Measurements from ENCODE around the gene CLMN.

CLMN gene

DNA sequence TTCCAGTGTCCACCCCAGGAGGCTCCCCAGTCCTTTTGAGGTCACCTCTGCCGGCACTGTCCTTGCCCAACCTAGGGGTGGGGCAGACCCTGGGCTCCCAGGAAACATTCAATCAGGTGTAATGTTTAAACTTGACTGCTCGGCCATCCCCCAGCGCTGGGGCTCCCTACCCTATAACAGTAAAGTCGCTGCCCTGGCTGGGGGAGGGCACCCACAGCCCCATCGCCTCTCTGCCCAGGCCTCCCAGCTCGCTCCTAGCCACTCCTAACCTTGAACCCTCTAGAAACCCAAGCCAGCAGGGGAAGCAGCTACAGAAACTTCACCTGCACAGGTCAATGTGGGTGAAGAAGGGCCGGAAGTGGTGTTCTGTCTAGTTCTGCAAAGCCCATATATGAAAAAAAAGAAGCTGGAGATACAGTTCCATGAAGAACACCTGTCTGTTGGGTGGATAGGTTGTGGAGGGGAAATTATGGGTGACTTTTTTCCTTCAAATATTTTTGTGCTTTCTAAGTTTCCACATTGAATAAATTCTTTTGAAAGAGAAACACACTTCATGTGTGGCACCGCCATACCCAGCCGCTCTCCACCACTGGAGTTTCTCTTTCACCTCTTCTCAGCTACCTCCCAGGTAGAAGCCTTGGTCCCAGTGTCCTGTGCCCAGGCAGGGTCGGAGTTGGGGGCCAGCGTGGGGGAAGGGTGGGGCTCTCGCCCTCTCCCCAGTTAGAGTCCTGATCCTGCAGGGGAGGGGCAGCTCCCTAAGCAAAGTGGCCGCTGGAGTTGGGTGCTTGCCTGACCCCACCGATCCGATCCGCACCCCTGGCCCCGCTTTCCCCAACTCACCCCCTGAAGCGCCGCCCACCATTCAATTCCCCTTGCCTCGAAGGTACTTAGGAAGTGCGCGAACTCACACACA, 1.1 kb downstream of the CLMN start:
- no peak for DNase-seq

DNA sequence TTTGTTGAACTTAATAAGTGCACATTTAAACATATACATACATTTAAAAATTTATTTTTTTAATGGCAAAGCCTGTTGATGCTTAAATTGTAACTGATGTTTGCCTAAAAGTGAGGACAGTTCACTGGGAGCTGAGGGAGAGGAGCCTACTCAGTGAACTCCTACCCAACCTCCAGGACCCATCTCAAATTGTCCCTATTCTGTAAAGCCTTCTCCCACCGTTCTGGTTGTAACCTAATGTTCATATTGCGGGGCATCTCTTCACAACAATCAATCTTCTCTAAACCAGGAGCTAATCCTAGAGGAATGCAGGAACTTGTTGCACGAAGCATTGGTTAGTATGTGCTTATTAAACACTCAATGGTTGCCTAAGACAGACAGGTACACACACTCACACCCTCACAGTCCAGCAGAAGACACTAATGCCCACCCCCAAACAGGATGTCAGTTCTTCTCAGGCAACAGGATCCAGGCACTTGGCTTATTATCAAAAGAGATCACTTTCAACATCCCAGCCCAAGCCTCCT, 1.8 kb downstream of the CLMN start:
- DNase-seq = no peak

DNA sequence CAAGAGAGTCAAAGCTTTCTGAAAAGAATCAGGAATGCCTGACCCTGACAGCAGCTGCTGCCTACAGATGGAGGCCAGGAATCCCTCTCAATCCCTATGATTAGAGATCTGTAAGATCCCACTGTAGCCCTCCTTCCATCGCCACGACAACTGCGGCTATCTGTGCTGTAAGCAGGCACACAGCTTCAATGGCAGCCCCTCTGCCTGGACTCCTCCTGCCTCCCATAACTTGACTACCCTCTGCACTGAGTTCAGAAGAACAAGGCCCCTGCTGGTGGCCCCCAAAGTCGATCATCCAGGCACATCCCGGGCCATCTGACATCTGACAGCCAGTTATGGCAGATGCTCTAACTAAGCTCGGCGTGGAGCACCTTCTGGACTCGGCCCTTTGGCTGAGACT, 2.9 kb downstream of the CLMN start:
- no peak for DNase-seq

DNA sequence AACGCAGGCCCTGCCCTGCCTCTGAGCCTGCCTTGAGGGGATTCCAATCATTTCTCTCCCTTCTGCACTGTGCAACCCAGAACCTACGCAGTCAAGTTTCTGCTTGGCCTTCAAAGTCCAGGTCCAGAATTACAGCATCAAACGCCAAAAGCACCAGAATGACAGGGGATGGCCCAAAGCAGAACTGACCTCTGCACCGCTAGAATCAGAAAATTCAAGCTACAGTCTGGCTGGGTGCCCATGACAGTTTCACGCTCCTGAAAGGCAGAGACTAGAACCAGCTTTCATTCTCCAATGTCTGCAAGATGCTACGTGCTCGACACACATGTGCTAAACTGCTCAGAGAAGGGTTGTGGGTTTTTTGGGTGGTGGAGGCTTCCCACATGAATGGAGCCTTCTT, 4.1 kb downstream of the CLMN start:
- no peak for DNase-seq

DNA sequence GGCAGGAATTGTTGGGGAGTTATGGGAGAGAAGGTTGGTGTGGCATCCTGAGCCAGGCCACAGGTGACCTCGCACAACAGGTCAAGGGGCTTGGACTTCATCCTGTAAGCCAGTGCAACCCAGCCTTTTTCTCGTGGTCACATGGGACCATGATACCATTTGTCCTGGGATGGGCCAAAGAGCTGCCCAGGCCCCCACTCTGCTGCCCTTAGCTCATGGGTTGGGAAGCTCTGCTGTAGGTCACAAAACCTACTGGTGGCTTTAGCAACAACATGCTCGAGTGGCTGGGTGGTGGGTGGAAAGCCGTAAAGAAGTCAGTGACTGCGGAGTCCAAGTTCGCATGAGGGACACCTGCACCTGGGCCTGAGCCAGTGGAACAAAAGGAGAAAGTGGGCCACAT, 4.6 kb downstream of the CLMN start:
- DNase-seq = no peak

DNA sequence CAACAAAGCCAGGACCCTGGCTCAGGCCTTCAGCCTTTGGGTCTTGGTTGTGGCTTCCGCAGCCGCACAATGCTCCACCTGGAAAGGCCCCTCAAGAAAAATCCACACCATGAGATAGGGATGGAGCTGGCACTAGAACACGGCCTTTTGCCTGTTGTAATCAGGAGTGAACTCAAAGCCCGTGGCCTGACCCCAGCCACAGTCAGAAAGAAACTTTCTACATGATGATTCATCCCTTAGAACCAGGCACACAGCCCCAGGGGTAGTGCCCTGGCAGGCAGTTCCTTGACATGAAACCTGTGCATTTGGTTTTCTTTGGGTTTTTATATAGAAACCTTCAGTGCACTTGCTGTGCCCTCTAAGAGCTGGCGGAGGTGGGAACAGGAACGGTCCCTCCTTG, 5.1 kb downstream of the CLMN start:
- no peak for DNase-seq

DNA sequence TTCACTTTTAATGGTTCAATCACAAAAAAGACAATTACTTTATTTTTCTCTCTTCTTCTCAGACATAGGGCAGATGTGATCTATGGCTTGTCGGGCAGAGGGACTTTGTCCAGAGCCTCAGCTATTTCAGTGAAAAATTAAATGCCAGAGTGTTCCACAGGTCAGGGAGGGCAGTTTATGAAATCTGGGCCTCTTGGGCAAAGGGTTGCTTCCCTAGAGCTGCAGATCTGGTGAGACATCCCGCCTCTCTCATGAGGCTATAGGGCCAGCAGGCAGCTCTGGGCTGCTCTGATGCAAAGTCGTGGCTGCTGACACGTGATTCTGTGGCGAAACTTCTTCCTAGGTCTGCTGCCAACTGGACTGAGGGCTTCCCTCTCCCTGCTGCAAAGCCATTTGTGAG, 6.0 kb downstream of the CLMN start:
- no peak for DNase-seq

DNA sequence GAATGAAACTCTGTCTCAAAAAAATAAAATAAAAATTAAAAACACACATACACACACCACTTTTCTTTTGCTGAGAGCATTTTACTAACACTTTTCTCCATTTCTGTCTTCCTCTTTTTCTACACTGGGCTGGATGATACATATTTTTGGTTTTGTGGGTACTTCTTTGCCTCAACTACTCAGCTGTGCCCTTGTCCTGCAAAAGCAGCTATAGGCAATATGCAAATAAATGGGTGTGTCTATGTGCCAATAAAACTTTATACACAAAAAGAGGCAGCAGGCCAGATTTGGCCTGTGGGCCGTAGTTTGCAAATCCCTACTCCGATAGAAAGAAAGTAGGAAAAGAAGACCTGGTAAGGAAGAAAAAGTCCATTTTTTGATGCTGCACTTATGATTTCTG, 6.5 kb downstream of the CLMN start:
- DNase-seq = no peak

DNA sequence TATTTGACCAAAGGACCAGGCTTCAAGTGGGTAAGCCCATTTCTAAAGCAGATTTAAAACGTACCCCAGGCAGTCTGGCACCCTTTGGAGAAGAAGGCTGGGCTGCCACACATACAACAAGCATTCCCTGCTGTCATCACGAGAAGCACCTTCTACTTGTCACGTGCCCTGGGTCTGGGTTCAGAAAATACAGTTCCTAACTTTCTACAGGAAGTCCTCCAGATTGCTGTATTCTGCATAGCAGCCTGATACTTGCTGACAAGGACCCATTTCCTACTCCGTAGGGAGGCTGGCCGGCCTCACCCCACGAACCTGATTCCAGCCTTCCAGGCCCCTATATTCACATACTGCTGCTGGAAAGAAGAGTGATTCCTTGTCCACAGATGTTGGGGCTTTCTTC, 7.4 kb downstream of the CLMN start:
- no peak for DNase-seq

DNA sequence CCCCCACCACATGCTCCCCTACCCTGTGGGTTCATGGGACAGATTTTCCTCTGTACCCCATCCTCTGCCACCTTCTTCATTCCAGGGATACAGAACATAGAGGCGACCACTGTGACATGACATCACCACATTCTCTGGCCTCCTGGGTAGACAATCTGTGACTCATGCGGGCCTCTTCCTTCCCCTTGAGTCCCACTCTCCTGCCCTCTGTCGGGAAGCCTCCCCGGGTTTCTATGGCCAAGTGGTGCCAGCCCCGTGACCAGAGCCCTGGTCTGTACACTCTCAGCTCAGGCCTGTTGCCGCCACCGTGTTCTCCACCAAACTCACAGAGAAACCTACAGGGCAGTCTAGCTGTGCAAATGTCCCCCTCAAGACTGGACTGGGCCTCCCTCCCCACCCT, 8.0 kb downstream of the CLMN start:
- no peak for DNase-seq

DNA sequence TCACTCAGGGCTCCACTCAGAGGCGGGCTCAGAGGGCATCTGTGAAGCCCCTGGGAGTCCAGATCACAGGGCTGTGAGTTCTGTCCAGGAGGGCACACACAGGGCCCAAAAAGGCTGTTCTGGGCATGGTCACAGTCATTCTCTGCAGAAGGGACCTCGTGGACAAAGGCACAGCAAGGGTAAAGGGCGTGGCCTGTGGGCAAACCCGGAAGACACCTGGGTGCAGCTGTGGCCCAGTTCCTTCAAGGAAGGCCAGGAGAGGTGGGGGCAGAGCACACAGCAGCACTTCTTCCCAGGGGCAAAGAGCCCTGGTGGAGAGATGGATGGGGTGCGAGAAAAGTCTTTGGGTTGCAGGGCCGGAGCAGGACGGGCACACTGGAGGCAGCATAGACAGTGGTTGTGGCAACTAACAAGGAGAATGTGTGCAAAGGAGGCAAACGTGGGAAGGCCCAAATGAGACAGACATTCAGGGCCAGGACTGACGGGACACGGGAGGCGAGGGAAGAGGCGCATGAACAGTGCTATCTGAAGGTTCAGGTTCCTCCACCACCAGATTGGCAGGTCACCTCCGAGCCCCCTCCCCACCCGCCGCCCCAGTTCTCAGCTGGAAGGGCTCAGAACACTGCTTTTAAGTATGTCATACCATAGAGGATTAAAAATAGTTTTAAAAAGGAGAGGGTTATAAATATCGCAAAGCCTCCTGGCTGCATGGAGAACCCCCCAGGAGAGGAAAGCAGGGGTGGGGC, 8.9 kb downstream of the CLMN start:
- DNase-seq = no peak

DNA sequence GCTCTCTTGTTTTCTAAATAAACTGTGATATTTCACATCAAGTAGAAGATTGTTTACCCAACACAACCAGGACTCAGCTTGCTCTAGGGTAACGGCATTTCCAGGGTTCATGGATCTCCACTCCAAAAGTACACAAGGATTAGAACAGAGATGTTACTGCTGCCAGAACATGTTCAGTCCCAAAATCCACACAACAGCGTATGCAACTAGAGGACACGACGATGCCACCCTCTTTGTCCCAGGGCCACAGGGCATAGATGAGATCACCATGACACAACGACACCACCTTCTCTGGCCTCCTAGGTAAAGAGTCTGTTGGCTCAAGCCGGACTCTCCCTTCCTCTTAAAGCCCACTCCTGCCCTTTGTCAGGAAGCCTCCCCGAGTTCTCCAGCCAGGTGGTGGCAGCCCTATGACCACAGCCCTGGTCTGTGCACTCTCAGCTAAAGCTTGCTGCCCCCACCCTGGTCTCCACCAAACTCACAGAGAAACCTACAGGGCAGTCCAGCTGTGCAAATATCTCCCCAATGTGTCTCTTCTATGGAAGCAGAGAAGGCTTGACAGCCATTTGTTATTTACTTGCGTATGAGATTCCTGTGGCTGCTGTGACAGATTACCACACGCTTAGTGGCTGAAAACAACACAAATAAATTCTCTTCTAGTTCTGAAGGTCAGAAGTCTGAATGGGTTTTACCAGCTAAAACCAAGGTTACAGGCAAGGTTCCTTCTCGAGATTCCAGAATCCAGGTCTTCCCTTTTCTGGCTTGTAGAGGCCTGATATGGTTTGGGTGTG, 10.3 kb downstream of the CLMN start:
- no peak for DNase-seq

DNA sequence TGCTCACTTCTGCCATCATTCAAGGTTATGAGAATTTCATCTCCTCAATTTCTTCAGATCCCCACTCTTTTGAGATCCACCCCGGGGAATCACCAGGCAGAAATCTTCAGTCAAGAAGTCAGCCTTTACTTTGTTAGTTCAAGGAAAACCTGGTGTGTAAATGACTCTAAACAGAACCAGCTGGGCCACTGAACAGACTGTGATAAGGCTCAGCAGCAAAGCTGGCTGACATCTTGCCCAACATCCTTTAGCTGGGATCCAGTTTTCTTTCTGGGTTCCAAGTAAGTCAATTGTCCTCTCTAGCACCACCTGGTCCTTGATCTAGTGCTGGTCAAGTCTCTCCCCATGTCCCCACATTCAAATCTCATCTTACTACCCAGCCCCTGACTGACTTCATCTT, 11.6 kb downstream of the CLMN start:
- no peak for DNase-seq

DNA sequence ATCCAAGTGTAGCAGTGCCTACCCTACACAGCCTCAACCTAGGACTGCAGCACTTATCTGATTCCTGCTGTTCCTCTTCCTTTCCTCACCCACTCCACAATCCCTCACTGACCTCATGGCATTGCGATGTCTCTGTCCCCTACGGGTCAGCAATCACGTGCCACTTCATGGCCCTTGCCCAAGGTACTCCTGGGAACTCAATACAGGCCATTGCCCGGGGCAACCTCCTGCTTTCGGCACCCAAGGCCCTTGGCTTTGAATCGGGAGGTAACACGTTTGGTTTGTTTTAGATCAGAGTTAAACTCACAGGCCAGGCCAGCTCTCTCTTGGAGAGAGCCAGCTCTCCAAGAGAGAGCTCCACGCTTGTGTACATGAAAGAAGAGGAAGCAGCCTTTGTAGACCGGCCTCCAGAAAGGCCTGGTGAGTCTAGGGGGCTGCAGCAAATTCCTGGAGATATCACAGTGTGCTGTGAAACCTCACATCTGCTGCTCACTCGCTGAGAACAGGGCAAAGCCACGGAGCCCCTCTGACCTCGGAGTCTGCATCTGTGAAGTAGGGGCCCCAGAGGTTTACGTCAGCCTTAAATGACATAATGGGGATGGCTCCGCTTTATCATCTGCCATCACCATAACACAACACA, 12.2 kb downstream of the CLMN start:
- DNase-seq = no peak

DNA sequence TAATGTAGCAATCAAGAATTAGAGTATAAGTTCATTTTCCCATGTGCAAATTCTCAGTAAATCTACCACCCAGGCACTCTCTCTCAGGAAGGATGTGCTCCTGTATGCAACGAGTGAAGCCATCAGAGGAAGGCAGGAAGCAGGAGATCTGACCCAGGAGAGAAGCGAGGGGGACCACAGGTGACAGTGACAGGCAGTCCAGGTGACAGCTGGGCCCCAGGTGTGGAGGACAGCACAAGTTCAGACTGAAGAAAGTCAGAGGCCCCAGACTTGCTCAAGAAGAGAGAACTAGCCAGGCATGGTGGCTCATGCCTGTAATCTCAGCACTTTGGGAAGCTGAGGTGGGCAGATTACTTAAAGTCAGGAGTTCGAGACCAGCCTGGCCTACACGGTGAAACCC, 13.8 kb downstream of the CLMN start:
- no peak for DNase-seq

DNA sequence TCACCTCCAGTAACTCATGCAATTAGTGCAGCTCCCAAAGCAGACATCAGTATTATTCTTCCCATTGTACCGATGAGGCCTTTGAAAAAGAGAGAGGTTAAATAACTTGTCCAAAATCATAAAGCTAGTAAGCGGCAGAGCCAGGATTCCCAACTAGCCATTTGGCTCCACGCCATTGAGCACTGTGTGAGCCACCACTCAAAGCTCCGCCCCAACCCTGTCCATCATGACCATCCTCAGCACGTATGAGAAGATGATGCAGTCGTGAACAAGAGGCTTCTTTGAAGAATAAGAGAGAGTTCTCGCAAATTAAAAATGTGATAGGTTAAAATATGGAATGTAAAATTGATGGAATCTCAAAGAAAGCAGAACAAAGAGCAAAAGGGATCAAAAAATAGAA, 14.6 kb downstream of the CLMN start:
- no peak for DNase-seq

DNA sequence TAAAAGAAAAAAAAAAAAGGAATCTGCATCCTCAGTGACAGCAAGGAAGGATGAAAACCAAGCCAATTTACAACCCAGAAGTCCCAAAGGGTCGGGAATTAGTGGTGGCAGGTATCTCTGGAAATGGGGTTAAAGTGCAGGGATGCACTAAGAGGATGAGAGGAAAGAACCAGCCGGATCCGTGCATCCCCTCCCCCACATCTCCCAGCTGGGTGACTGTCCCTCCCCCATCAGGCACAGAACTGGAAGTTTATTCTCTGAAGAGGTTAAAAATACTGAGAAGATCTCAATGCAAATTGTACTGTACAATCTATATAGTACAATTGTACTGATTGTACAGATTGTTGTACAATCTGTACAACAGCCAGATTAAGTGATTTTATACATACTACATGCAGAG, 15.4 kb downstream of the CLMN start:
- DNase-seq = no peak

DNA sequence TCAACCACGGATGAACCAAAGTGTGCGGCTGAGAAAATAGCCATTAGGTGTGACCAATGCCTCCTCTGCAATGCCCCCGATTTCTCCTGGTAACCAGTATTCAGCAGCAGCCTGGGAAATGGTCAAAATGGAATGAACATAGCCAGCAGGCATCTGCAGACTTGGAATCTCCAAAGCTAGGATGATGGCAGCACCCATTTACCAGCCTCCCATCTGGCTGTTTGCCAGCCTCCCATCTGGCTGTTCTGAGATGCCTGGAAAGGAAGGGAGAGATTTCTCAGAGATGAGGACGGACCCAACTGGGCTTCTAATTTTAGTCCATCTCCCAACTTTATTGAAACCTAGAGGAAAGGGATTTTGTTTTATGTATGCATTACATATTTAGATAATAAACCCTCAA, 16.2 kb downstream of the CLMN start:
- no peak for DNase-seq

DNA sequence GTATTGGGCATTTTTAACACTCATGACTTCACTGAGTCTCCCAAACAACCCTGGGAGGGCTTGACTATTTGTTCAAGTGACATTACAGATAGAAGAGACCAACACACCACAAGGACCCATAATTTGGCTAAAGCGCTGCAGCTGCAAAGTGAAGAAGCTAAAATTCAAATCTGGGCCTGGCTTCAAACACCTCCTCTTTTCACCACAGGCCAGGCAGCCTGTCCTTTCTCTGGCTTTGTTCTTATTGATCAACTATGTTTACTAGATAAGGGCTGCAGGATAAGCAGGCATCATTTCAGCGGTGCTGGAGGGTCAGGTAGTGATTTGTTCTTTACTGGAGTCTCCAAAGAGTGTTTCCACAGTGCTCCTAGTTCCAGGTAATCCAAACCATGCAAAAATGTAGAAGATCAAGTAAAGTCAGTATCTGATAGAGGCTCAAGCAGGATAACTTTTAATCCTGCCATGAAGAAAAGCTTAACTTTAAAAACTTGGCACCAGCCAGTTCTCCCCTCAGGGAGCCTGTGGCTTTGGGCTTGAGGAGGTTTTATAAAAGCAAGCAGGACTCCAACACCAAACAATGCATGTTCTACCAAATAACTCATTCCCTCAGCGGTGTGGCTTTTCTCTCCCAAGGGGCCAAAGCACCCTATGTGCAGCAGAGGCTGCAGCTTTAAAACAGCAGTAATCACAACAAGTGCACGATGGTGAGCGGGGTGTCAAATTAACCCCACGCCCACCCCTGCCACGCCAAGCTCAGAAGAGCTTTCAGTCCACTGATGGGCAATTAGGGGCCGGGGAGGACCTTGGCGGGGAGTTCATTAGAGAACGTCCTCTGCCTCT, 16.8 kb downstream of the CLMN start:
- no peak for DNase-seq

DNA sequence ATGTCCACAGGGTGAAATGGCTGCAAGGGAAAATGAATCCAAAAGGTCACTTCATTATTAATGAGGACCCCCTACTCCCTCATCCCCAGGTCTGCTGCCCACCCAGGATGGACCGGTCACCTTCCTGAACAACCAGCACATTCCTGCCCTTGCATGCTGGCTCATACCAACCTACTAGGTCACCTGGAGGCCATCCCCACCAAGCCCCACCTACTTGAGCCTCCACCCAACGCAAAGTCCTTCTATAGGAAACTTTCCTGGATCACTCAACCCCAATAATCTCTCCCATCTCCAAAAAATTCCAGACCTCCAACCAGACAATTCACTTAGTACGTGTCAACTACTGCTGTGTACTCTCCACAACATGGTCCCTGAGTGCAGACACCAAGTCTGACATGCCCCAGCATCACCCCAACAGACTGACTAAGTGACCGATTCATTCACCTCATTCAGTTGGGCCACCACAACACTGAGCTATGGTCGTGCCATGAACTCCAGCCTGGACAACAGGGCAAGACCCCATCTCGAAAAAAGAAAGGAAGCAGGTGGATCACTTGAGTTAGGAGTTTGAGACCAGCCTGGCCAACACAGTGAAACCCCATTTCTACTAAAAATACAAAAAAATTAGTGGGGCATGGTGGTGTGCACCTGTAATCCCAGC, 18.1 kb downstream of the CLMN start:
- DNase-seq = no peak
